GM23248 (cell line): Measurements from ENCODE around the gene IARS1.

Source experiments
- EZH2 ChIP-seq: fragments of 200-600 bp; sonication (generic); IDR thresholded peaks from 2 replicates; pipeline ENCODE4 v1.6.1; 2018; ENCODE audit warnings: antibody characterized with exemption, mild to moderate bottlenecking; ENCODE audit not compliant: insufficient read depth, poor library complexity, severe bottlenecking
- EZH2phosphoT487 ChIP-seq: fragments of 200-600 bp; sonication (generic); IDR thresholded peaks from 2 replicates; pipeline ENCODE4 v1.6.1; 2018; ENCODE audit warnings: antibody characterized with exemption, moderate library complexity, mild to moderate bottlenecking, low read depth; ENCODE audit not compliant: insufficient read depth

- no peak for TF ChIP-seq EZH2
- no peak for TF ChIP-seq EZH2phosphoT487
Measured at GRCh38 chr9:92298036-92298435, 4.5 kb upstream of the IARS1 start.
